ENCODE data around the gene MICU1.
"Not testable (repeated sequence)": the region's sequence is repeated elsewhere in the genome, so short reads cannot be mapped to it uniquely, and the experiment has no call there.

The MICU1 gene

DNA sequence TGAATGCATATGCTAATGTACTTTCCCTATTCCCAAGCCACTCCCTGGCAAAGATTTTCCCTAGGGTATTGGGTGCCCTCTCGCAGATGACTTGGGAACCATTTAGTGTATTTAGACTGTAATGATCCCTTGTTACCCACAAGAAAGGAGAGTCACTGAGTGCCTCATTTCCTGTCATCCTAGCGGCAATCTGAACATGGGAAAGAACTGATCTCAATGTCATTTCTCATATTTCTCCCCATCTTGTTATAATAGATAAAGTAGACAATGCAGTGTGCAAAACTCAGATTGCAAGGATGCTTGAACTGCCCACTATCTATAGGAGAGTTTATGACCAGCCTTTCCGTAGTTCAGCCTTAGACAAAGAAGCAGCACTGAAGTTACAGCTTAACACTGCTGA is 123.3 kb downstream of the MICU1 start:
- DNase-seq = no peak

- DNase-seq = no peak
These were observed 126.2 kb downstream of the MICU1 start for GRCh38 chr10:72499701-72500100.

GRCh38 chr10:72490951-72491350 is 134.9 kb downstream of the MICU1 start:
- DNase-seq = no peak

- DNase-seq = no peak
These were observed 138.4 kb downstream of the MICU1 start for GRCh38 chr10:72487521-72487920.

GRCh38 chr10:72487116-72487515 is 138.8 kb downstream of the MICU1 start:
- DNase-seq = no peak

DNA sequence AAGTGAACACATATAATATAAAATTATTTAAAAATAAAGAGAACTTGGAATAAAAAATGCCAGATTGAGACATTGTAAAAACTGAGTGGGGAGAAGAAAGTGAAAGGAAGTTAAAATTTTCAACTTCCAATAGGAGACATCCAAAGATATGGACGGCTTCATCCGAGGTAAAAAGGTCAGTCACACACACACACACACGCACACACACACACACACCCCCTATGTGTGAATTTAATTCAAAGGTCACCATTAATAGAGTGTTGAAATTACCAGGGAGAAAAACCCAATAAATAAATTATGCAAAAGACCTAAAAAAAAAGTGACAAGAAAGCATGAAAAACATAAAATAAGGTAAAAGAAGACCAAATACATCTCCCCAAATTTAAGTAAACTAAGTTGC is 140.2 kb downstream of the MICU1 start:
- DNase-seq = no peak

DNA sequence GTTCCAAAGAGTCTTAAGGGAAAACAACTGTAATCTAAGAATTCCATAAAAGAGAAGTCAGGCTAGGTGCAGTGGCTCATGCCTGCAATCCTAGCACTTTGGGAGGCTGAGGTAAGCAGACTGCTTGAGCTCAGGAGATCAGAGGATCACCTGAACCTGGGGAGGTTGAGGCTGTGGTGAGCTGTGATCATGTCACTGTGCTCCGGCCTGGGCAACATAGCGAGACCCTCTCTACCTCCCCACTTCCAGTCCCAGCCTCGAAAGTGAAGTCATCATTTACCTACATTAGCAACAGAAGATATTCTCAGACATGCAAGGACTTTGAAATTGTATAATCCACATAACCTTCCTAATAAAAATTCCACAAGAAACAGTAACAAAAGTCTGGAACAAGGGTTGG is 141.4 kb downstream of the MICU1 start:
- DNase-seq = no peak

DNA sequence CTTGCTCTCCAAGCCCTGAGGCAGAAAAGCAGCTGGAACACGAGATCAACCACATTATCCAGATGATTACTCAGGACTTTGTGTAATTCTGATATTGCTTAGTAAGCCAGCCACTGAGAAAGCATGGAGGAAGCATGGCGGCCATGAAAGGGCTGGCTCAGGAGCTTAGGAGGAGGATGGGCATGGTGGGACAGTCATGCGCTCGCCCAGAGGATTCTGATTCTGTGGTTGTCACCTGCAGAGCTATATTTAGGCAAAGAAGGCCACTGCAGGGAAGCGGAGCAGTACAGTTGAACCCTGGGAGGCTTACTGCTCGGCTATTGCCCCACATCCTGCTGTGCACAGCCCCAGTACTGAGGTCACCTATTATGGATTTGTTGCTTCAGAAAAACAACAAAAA is 142.4 kb downstream of the MICU1 start:
- no peak for DNase-seq

GRCh38 chr10:72480861-72481260 is 145.0 kb downstream of the MICU1 start:
- no peak for DNase-seq

DNA sequence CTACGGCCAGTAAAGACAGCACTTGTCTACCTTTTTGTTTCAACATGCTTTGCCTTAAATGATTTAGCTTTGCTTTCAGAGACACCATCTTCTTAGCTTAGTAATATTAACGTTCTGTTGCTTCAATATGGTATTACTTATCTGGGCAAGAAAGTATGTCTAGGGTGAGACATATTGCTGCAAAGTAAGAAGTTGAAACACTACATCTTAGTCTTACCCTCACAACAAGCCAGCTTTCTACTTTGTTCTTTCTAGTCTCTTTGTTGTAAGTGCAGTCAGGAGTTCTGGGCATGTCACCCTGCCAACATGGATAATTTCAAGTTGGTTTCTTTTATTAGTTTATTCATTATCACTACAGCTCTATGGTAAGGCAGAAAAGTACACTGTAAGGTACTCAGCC is 148.4 kb downstream of the MICU1 start:
- no peak for DNase-seq

- no peak for DNase-seq
These were observed 153.6 kb downstream of the MICU1 start for GRCh38 chr10:72472306-72472705.

- no peak for DNase-seq
These were observed 155.2 kb downstream of the MICU1 start for GRCh38 chr10:72470666-72471065.

DNA sequence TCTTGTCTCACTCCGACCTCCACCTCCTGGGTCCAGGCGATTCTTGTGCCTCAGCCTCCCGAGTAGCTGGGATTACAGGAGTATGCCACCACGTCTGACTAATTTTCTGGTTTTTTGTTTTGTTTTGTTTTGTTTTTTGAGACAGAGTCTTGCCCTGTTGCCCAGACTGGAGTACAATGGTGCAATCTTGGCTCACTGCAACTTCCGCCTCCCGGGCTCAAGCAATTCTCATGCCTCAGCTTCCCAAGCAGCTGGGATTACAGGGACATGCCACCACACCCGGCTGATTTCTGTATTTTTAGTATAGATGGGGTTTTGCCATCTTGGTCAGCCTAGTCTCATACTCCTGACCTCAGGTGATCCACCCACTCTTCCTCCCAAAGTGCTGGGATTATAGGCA is 158.8 kb downstream of the MICU1 start:
- DNase-seq = not testable (repeated sequence)

DNA sequence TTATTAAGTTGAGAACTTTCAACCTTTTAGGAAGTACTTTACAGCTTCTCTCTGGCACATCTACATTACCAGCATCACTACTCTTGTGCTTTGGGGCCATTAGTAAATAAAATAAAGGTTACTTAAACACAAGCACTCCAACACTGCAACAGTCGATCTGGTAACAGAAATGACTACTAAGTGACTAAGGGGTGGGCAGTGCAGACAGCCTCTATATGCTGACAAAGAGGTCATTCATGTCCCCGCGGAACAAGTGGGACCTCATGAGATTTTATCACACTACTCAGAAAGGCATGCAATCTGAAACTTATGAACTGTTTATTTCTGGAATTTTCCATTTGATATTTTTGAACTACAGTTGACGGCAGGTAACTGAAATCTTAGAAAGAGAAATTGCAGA is 159.9 kb downstream of the MICU1 start:
- no peak for DNase-seq

DNA sequence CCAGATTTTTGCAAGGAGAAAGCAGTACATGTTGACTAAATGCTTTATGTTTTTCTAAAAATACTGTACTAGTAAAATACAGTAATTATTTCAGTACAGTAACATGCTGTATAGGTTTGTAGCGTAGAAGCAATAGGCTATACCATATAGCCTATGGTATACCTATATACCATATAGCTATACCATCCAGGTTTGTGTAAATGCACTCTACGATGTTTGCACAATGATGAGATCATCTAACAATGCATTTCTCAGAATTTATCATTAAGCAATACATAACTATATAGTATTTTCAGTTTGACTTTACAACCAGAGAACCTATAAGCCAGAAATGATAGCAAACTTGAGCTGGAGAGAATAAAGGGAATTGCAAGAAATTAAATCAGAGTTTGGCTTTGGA is 161.4 kb downstream of the MICU1 start:
- DNase-seq = no peak

DNA sequence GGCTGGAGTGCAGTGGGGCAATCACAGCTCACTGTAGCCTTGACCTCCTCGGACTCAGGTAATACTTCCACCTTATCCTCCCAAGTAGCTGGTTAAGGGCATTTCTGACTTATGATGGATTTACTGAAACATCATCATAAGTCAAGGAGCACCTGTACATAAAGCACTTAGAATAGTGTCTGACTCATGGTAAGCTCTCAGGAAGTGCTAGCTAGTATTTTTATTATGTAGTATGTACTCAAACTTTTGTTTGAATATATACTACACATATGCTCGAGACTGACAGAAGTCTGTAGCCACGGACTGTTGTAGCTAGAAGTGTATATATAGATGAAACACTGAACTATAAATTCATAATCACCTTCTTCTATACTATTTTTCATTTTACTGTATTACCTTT is 163.6 kb downstream of the MICU1 start:
- DNase-seq = no peak

DNA sequence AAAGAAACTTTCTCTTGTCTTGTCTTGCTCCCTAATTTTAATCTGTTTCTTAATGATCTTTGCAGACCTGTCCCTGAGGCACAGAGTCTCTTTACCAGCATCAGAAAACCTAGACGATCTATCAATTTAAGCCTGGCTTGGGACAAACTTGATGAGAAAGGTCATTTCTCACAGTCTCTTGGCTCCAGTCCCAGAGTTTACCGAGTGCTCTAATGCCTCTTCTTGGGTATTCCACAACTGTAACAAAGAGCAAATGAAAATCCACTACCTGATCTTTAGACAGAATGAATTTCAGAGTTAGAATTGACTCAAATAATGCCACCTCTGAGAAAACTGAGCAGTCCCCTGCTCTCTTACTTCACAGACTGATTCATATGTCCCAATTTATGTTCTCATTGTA is 164.8 kb downstream of the MICU1 start:
- no peak for DNase-seq

- no peak for DNase-seq
These were observed 165.5 kb downstream of the MICU1 start for GRCh38 chr10:72460284-72460876.

DNA sequence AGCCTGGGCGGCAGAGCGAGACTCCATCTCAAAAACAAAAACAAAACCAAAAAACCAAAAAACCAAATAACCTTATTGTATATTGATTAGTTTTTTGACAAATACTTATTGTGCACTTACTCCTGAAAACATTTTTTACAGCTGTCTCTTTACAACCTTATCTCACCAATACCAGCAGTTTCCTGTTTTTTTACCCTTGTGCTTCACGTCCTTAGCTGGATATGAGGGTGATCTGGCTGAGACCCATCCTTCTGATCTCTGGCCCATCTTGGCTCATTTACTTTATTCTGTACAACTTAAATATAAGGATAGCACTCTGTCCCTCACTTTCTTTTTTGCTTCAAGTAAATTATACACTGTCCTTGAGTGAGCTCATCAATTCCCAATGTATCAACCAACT is 166.6 kb downstream of the MICU1 start:
- DNase-seq = no peak

DNA sequence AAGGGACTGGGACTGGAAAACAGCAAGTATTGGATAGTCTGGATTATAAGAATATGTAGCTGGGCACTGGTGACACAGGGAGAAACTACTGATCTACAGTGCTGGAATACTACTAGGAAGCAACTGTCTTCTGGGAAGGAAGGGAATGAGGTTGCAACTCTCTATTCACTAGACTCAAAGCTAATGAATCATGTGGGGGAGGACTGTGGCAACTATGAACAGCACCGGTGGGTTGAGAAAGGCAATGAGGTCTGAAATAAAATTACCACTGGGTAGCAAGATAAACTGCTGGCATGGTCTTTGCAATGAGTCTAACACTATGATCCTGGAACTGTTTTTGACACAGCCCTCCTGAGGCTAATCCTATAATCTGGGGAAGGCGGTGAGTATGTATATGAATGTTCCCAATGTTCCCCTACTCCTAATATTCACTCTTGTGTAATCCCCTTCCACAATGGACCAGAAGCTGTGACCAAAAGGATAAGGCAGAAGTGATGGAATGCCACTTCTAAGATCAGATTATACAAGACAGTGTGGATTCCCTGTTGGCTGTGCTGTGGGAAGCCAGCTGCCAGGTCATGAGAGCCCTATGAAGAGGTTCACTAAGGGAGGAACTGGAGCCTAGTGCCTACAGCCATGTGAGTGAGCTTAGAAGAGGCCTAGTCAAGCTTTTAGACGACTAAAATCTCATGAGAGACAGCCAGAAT is 169.8 kb downstream of the MICU1 start:
- no peak for DNase-seq

GRCh38 chr10:72449941-72450441 is 175.9 kb downstream of the MICU1 start:
- DNase-seq = no peak

- no peak for DNase-seq
These were observed 180.0 kb downstream of the MICU1 start for GRCh38 chr10:72445851-72446250.

DNA sequence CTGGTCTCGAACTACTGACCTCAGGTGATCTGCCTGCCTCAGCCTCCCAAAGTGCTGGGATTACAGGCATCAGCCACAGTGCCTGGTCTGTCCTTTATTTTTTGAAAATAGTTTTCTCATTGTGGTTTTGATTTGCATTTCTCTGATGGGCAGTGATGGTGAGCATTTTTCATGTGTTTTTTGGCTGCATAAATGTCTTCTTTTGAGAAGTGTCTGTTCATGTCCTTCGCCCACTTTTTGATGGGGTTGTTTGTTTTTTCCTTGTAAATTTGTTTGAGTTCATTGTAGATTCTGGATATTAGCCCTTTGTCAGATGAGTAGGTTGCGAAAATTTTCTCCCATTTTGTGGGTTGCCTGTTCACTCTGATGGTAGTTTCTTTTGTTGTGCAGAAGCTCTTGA is 182.9 kb downstream of the MICU1 start:
- DNase-seq = not testable (repeated sequence)

GRCh38 chr10:72435570-72435969 is 190.3 kb downstream of the MICU1 start:
- DNase-seq = no peak

- not testable (repeated sequence) for DNase-seq
These were observed 194.9 kb downstream of the MICU1 start for GRCh38 chr10:72430936-72431335.

Measured in CD4-positive, alpha-beta T cell treated with Interleukin-4 for 4 hours (primary cell).